HG03039 (cell line): ENCODE data around the gene OSBPL6.
"Not testable (repeated sequence)": the region's sequence is repeated elsewhere in the genome, so short reads cannot be mapped to it uniquely, and the experiment has no call there.

ENCODE experiments used
- ATAC-seq: cut with Tn5 transposase; IDR thresholded peaks from one replicate; pipeline ENCODE4 v1.9.1; 2021; ENCODE audit warnings: mild to moderate bottlenecking, moderate library complexity; ENCODE audit not compliant: unreplicated experiment

The OSBPL6 gene

DNA sequence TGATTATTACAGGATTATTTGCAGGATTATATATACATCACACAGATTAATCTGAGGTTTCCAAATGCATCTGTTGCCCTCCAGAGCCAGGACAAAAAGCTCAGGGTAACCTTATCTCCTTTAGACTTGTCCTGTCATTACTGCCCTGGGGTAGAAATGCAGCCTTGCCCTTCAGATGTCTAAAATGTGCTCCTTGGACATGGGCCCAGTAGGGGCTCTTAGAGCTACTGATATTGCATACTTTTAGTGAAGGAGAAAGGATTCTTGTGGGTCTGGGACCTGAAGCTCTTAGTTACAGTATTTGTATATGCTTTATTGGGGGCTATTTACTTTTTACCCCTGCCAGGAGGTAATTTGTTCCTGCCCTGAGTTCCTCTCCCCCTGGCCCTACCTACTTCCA lies 200.5 kb downstream of the OSBPL6 start:
- no peak for ATAC-seq

DNA sequence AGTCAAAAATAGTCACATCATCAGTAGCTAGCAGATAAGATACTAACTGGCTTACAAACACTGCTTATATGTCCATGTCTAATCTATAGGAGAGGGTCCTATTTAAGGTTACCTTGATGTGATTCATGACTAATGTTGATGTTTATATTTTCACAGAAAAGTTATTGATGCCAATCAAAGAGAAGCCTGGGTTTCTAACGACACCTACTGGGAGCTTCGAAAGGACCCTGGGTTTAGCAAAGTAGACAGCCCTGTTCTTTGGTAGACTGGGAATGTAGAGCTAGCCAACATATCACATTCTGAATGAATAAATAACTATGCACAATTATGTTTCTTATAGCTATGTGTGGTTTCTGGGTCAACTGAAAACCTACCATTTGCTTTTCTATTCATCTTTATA lies 201.0 kb downstream of the OSBPL6 start:
- ATAC-seq: no peak

DNA sequence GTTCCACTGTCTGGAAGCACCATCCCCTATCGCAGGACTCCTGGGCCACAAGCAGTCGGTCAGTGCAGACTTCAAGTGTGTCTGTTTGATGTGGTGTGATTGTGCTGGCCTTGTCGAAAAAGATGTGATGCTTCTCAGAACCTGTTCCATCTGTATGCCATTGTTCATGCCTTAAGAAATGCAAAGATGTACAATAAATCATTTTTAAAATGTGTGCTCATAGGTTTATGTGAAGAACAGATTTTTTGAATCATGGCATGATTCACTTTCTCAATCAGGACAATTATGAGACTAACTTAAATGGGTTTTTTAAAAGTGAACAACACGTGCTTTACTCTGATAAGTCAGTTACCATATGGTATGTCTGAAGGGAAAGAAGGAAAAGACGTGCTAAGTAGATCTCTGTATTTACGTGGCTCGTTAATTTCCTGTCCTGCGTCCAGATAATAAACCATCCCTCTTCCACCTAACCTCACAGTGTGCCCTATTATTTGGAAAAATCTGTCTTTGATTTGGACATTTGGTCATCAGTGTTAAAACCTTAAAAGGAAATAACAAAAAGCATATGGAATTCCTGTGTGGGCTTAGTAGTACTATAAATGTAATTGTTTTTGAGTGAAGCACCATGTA lies 201.7 kb downstream of the OSBPL6 start:
- ATAC-seq: no peak

DNA sequence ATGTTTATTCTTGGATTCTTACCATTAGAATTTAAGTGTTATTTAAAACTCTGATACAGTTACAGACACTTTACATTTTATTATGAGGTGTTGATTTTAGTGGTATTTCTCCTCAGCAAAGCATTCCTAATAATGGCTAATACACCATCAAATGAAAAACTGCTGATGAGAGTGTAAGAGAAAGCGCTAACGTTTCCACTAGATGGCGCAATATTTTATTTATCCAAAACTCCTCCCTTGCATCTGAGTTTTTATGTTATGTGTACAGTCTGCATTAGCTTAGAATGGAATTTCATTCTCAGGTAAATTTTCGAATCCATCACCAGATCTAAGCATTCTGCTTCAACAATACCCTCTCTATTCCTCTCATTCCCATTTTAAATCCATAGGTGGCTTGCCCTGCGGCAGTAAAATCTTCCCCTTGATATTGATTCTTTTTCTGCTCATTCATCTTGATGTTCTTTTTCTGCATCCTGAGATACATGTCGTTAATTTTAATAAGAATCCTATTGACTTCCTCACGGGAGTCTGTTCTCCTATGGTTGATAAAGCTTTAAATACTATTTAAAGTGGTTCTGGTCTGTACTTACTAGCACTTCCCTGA lies 202.8 kb downstream of the OSBPL6 start:
- no peak for ATAC-seq

DNA sequence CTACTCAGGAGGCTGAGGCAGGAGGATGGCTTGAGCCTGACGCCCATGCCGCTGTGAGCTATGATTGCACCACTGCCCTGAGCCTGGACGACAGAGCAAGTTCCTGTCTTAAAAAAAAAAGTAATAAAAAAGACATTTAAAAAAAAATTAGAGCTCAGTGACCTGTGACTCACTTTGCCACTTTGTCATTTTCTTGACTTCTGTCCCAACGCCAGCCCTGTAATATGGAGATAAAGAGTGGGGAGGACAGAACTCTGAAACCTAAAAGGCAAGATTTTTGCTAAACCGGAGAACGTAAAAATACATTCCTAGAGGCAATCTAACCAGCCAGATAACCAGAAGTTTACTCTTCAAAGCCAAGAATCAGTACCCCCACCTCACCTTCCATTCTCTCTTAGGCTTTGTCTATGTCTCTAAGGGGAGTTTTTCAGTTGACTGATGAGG lies 207.7 kb downstream of the OSBPL6 start:
- no peak for ATAC-seq

DNA sequence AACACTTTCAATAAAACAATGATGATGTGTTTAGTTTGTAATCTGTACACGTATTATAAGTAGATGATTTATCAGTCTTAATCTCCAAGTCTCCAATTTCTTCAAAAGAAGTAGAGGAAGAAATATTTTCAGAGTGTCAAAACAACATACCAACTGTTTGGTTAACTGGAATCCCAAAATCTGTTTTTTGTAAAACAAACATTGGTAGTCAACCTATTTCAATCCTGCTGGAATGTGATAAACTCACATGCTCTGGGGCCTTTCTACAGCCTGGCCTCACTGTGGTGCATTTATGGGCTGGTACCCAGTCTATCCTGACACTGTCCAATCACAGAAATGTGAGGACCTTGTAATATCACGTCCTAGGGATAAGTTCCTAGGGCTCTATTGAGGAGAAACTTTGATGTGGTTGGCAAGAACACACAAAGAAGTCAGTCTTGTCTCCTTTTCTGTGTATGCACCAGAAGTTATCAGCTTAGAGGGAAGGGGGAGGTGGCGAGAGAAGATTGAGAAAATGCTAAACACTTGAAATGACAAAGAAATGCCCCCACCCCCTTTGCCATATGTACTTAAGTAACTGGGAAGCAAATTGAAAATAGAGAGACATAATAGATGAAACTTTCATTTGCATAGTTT lies 209.5 kb downstream of the OSBPL6 start:
- ATAC-seq: peak; percentile 20

DNA sequence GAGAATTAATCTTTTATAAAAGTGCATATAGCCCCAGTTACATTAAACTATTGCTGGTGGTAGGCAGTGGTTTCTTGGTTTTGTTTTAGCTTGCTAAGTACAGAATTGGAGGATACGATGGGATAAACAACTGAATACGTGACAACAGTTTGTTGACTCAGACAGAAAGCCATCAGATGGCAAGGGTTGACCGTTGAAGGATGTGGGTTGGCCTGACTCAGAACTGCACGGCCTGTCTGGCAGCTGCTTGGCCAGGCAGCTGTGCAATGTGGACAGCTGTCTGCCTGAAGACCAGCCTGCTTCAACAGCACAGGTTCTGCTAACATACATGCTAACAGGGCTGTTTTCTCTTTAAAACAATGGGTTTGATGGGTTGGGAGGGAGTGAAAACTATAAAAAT lies 210.1 kb downstream of the OSBPL6 start:
- peak; percentile 100 for ATAC-seq

DNA sequence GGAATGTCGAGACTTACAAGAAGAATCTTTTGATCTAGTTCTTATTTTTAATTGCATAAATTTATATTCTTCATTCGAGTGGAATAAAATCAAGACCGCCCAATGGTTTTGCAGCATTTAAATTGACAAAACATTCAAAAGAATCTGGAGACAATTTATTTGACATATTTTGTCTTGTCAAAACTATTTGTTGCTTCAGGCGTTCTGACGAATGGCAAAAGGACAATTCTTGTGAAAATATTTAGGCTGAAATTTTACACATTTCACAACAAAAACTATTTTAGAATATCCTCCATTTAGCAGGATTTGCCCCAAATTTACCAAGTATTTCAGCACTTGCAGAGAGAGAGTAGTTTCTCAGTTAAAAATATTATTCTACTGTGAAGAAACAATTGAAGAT lies 214.9 kb downstream of the OSBPL6 start:
- no peak for ATAC-seq

DNA sequence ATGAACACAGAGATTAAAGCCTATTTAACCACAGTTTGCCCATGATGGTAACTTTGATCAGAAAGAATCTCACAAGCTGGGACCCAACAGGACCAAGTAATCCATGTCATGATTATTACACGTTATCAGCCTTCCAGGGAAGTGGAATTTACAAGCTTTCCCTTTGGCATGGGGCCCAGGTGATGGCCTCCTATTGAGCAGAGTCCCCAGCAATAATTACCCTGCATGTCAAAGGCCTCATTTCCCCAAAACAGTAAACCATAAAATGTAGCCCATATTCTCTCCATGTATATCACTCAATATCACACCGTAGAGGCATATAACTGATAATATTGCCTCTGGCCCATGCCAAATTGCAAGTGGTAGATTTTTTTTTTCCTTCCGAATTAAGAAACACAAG lies 217.7 kb downstream of the OSBPL6 start:
- ATAC-seq: no peak

DNA sequence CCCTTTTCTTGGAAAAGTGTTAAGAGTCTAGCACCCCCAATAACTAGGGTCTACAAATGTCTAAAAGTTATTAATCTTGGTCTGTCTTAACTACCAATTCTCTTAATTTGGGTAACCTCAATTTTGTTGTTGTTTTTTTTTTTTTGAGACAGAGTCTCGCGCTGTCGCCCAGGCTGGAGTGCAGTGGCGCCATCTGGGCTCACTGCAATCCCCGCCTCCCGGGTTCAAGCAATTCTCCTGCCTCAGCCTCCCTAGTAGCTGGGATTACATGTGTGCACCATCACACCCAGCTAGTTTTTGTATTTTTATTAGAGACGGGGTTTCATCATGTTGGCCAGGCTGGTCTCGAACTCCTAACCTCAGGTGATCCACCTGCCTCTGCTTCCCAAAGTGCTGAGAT lies 218.1 kb downstream of the OSBPL6 start:
- not testable (repeated sequence) for ATAC-seq

DNA sequence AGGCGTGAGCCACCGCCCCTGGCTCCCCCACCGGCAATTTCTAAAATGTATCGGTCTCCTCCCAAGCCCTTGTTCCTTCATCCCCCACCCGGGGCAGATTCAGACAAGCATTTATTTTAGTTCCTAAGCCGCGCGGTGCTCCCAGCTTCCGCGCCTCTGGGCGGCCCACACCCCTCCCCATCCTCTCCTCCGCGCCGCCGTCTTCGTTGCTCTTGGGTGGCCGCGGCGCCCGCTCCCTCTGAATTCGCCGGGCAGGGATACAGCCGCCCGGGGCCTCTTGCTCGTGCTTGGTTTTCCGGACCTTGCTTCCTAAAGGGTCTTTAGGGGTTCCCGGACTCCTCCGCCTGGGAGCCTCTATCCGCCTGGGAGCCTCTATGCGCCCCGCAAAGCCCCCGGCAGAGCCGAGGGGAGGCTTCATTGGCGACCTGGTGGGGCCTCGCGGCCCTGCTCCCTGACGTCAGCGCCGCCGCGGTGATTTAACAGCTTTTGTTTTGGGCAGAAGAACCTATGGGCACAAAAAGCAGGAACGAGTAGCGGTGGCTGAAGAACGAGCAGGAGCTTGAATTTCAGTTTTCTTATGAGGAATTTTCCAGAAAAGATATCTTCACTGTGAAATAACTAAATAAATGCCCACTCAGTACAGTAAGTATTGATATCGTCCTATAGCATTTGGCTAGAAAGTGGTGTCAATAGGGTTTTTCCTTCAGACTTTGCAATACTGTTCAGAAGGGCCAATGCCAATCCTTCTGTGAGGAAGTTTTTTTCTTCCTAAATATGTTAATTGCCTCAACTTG lies 219.4 kb downstream of the OSBPL6 start:
- ATAC-seq: peak; percentile 80

DNA sequence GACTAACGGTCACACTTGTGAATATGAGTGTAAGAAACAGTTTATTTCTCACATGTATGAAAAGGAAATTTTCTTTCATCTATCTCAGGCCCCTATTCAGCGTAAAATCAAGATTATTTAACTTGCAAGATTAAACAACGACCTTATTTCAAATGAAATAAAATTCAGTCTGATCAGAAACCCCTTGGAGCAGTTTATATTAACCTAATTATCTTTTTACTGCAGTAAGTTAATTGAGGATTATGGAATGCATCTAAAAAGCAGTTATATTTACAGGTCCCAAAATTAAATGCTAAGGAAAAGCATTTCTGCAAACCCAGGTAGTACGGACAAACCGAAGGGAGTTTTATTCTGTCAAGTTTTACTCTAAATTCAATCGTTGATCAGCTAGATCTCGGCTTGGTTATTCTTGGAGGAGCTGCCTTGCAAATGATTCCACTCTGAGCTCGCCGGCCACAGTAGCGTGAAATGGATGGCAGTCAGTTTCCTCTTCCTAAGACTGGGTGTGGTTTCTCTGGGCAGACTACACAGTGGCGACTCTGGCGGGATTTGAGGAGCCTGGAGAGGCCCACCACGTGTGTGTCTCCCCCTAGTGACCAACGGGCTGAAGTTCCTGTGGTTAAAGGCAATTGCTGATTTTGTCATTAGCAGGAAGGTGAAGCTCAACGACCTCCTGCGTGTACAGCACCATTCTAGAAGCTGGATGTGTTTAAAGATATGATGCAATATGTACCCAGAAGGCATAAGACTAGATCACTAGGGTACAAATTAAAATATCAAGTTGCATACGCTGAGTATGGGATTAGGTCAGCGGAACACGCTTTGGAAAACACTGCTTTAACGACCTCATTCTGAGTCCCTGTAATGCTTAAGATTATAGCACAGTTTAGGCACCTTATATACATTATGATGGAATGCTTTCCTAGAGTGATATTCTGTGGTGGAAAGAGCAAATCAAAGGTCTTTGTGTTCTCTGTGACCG lies 220.2 kb downstream of the OSBPL6 start:
- ATAC-seq: peak; percentile 80

DNA sequence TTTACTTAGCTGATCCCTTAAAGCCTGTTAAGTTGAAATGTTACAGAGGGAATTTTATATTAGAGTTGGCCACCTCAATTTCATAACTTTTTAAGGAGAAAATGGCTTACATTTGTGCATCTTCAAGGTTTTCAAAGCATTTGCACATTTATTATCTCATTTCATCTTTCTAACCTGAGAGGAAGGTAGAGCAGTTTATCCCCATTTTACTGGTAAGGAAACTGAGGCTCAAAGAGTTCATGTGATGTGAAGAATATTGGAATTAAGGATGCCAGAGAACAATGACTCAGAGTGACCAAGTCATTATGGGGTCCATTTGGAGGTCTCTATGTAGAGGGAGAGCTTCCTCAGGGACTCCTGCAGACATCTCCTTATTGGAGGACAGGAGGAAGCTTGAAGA lies 221.7 kb downstream of the OSBPL6 start:
- no peak for ATAC-seq

DNA sequence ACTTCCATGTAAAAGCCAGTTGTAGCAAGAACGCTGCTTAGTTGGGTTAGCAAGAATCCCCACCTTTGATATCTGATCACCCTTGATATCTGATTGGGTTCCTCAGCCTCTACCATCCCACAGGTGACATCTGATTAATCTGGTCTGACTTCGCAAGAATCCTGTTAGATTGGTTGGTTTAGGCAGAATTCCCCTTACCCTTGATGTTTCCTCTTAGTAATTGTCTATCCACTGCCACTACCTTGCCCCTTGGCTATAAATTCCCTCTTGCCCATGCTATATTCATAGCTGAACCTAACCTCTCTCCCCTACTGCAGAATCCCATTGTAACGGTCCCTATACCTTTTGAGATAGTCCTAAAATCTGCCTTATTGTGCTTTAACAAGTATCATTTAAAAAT lies 223.6 kb downstream of the OSBPL6 start:
- no peak for ATAC-seq

DNA sequence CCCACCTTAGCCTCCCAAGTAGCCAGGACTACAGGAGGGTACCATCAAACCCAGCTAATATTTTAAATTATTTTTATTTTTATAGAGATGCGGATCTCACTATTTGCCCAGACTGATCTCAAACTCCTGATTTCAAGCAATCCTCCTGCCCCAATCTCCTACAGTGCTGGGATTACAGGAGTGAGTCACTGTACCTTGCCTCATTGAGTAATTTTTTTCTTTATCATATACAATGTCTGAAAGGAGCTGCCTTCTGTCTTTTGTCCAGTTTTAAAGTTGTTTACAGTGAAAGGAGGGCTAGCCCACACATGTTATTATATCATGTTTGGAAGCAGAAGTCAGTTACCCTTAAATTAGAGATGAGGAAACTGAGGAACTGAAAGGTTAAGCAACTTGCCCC lies 224.1 kb downstream of the OSBPL6 start:
- ATAC-seq: no peak

DNA sequence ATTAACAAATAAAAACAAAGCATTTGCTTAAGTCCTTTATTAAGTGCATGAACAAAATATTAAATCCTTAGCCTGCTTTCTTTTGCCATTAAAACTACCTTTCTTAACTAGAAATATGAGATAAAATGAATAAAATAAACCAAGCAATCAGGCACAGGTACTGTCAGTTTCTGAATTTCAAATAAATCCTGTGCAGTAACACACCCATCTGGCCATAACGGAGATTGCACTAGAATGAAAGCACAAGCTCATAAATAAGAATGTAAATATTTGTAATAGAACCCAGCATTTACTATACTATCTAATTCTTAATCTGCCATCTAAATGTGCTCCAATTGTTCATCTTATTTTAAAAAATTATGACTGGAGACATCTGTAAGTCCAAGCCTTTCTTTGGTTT lies 224.8 kb downstream of the OSBPL6 start:
- ATAC-seq: no peak

DNA sequence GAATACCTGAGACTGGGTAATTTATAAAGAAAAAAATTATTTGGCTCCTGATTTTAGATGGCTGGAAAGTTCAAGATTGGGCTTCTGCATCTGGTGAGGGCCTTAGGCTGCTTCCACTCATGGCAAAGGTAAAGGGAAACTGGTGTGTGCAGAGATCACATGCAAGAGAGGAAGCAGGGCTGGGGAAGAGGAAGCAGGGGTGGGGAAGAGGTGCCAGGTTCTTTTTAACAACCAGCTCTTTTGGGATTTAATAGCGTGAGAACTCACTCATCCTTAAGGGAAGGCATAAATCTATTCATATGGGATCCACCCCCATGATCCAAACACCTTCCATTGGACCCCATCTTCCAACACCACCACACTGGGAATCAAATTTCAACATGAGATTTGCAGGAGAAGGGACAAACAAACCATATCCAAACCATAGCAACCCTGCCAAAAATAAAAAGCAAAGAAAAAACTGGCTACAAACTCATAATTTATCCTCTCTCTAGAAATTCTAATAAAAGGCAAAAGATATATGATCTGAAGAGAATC lies 226.2 kb downstream of the OSBPL6 start:
- no peak for ATAC-seq

DNA sequence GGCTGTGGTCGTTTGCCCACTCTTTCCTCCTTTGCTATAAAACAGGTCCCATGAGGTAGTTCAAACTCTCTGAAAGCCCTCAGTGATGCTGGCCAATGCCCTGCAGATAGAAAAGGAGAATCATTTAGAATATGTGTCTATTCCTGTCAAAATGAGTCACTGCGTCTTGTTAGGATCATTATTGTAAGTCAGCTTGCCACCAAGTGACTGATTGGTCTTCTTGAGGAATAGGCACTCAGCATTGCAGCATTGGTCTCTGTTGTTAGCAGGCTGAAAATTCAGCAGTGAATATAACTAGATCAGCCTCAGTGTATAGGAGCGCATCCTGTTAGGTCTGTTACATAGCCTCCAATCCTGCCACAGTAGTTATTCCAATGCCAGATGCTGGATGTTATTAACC lies 227.8 kb downstream of the OSBPL6 start:
- ATAC-seq: no peak

DNA sequence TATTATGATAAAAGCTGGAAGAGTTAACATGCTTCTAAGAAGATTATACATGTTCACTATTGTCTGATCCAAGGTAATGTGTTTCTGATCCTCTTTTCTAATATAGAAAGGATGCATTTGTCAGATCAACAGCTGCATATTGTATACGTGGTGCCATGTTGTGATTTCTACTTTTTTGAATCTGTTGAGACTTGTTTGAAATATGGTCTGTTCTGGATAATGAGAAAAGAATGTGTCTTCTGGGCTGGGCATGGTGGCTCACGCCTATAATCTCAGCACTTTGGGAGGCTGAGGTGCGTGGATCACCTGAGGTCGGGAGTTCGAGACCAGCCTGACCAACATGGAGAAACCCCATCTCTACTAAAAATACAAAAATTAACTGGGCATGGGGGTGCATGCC lies 229.4 kb downstream of the OSBPL6 start:
- ATAC-seq: not testable (repeated sequence)

DNA sequence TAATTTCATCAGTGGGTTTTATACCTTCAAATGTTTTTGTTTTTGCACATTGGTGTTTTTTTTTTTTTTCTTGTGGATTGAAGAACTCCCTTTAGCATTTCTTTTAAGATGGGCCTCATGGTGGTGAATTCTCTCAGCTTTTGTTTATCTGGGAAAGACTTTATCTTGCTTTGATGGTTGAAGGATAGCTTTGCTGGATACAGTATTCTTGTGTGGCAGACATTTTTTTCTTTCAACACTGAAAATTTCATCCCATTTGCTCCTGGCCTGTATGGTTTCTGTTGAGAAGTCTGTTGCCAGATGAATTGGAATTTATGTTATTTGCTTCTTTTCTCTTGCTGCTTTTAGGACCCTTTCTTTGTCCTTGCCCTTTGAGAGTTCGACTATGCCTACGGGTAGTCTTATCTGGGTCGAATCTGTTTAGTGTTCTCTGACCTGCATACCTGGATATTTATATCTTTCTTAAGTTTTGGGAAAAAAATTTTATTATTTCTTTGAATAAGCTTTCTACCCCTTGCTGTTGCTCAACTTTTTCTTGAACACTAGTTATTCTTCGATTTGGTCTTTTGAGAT lies 231.0 kb downstream of the OSBPL6 start:
- no peak for ATAC-seq
